ENCODE data around the gene RXRA.

GRCh38 chr9:134486596-134486995, 160.3 kb downstream of the RXRA start:
- TF ChIP-seq YY1 (IDR thresholded peaks at IDR 0.05; ENCODE audit: insufficient read depth, insufficient read length), result no peak
- no peak for TF ChIP-seq ZNF274 (IDR thresholded peaks at IDR 0.05; ENCODE audit: low read depth, low read length)
- TF ChIP-seq SUZ12 (IDR thresholded peaks at IDR 0.05; ENCODE audit: extremely low read depth, insufficient read depth, insufficient read length), result no peak
